HepG2 (cell line): Measurements from ENCODE around the gene TOP1. TPM values are rescaled to one million over a fixed set of nuclear protein-coding genes. Genes with fewer than 3 reads are reported as not detected.

Experiments used
- ARID2 ChIP-seq: sonication (generic); formaldehyde crosslinking; IDR thresholded peaks from 2 replicates; pipeline ENCODE4 v1.8.1; 2022; ENCODE audit warnings: mild to moderate bottlenecking, missing genetic modification reagents, borderline replicate concordance
- FOXK2 ChIP-seq: fragments of 450-650 bp; IDR thresholded peaks from 2 replicates; pipeline ENCODE4 v1.6.1; 2016
- GABPA ChIP-seq, 2 experiments: IDR thresholded peaks; 2 replicates each; pipeline ENCODE4 v1.6.1; 2011 to 2016; ENCODE audit warnings: low read depth in 2 of 2, low read length in 1 of 2, missing biosample characterization in 1 of 2, missing genetic modification characterization in 1 of 2
- GATAD1 ChIP-seq: IDR thresholded peaks from 2 replicates; pipeline ENCODE4 v1.6.1; 2016; ENCODE audit warnings: missing genetic modification reagents, missing compliant biosample characterization
- HES4 ChIP-seq: sonication (generic); formaldehyde crosslinking; IDR thresholded peaks from 2 replicates; pipeline ENCODE4 v1.9.0; 2021; ENCODE audit warnings: mild to moderate bottlenecking, missing genetic modification reagents, borderline replicate concordance
- MEF2D ChIP-seq: sonication (generic); formaldehyde crosslinking; IDR thresholded peaks from 2 replicates; pipeline ENCODE4 v1.5.1; 2020; ENCODE audit warnings: mild to moderate bottlenecking, missing genetic modification reagents
- NFATC3 ChIP-seq: sonication (generic); formaldehyde crosslinking; IDR thresholded peaks from 2 replicates; pipeline ENCODE4 v1.5.1; 2020; ENCODE audit warnings: mild to moderate bottlenecking, missing genetic modification reagents
- NR3C1 ChIP-seq: sonication (generic); formaldehyde crosslinking; IDR thresholded peaks from 2 replicates; pipeline ENCODE4 v1.4.0; 2020; ENCODE audit warnings: missing genetic modification reagents
- POLR2AphosphoS2 ChIP-seq: IDR thresholded peaks from 2 replicates; pipeline ENCODE4 v1.6.1; 2011; ENCODE audit warnings: low read depth, low read length, improper control_type of control experiment
- PRMT3 ChIP-seq: sonication (generic); formaldehyde crosslinking; IDR thresholded peaks from 2 replicates; pipeline ENCODE4 v1.8.1; 2022; ENCODE audit warnings: low read depth, mild to moderate bottlenecking, moderate library complexity, missing genetic modification reagents, borderline replicate concordance
- RBM22 ChIP-seq: fragments of 200-400 bp; formaldehyde crosslinking; optimal IDR thresholded peaks from 2 replicates; pipeline ENCODE3; 2017; ENCODE audit warnings: mild to moderate bottlenecking, low read length, moderate library complexity
- SSRP1 ChIP-seq: IDR thresholded peaks from 2 replicates; pipeline ENCODE4 v1.6.1; 2016; ENCODE audit warnings: control low read depth
- TAF15 ChIP-seq: fragments of 200-400 bp; formaldehyde crosslinking; IDR thresholded peaks from one replicate; pipeline ENCODE4 v1.6.1; 2018; ENCODE audit warnings: mild to moderate bottlenecking, low read depth, low read length; ENCODE audit not compliant: poor library complexity, severe bottlenecking
- WIZ ChIP-seq: sonication (generic); formaldehyde crosslinking; IDR thresholded peaks from 2 replicates; pipeline ENCODE4 v1.5.1; 2020; ENCODE audit warnings: mild to moderate bottlenecking, missing genetic modification reagents
- YEATS2 ChIP-seq: sonication (generic); formaldehyde crosslinking; IDR thresholded peaks from 2 replicates; pipeline ENCODE4 v1.4.0; 2020; ENCODE audit warnings: missing genetic modification reagents, borderline replicate concordance
- ZBTB21 ChIP-seq: sonication (generic); formaldehyde crosslinking; IDR thresholded peaks from 2 replicates; pipeline ENCODE4 v1.4.0; 2020; ENCODE audit warnings: missing genetic modification reagents
- ZFP91 ChIP-seq: sonication (generic); formaldehyde crosslinking; IDR thresholded peaks from 2 replicates; pipeline ENCODE4 v1.9.0; 2022; ENCODE audit warnings: missing genetic modification reagents, mild to moderate bottlenecking, borderline replicate concordance
- ZNF180 ChIP-seq: sonication (generic); formaldehyde crosslinking; IDR thresholded peaks from 2 replicates; pipeline ENCODE4 v1.4.0; 2020; ENCODE audit warnings: low read depth, missing genetic modification reagents, borderline replicate concordance
- ZNF30 ChIP-seq: sonication (generic); formaldehyde crosslinking; IDR thresholded peaks from 2 replicates; pipeline ENCODE4 v1.5.0; 2020; ENCODE audit warnings: mild to moderate bottlenecking, missing genetic modification reagents
- ZNF431 ChIP-seq: sonication (generic); formaldehyde crosslinking; IDR thresholded peaks from 2 replicates; pipeline ENCODE4 v1.9.0; 2022; ENCODE audit warnings: missing genetic modification reagents, low read depth, mild to moderate bottlenecking, borderline replicate concordance
- ZNF530 ChIP-seq: sonication (generic); formaldehyde crosslinking; IDR thresholded peaks from 2 replicates; pipeline ENCODE4 v1.5.0; 2020; ENCODE audit warnings: low read depth, mild to moderate bottlenecking, missing genetic modification reagents
- ZNF75D ChIP-seq: sonication (generic); formaldehyde crosslinking; IDR thresholded peaks from 2 replicates; pipeline ENCODE4 v1.8.1; 2023; ENCODE audit warnings: missing genetic modification reagents, mild to moderate bottlenecking, borderline replicate concordance
- polyA plus RNA-seq, 8 experiments: library from polyadenylated mRNA; depleted of rRNA in 3 of 8; stranded (reverse) in 7 of 8; unstranded in 1 of 8; fragments of >200 nt; fragmentation: Illumina TruSeq in 4 of 8; extraction: Trizol in 4 of 8; gene quantifications; 2 replicates each; pipeline versions ENCODE4 v1.2.1 to v1.2.3, GENCODE V29; 2011 to 2016; ENCODE audit warnings: low read depth in 4 of 8, missing spikeins in 1 of 8, mixed read lengths in 1 of 8; ENCODE audit not compliant: insufficient read depth in 1 of 8
- total RNA-seq, 5 experiments: library from RNA; depleted of rRNA; stranded (reverse); fragments of >200 nt; fragmentation: Illumina TruSeq; extraction: Trizol; gene quantifications; 2 replicates each; pipeline ENCODE4 v1.2.3, GENCODE V29; 2016; ENCODE audit warnings: low read depth in 1 of 5
- TF ChIP-seq, protein P1 (sequence below): sonication (generic); formaldehyde crosslinking; IDR thresholded peaks from 2 replicates; pipeline ENCODE4 v1.4.0; 2020; ENCODE audit warnings: mild to moderate bottlenecking, missing genetic modification reagents
- TF ChIP-seq, protein P2 (sequence below): sonication (generic); formaldehyde crosslinking; IDR thresholded peaks from 2 replicates; pipeline ENCODE4 v1.5.0; 2020; ENCODE audit warnings: mild to moderate bottlenecking, missing genetic modification reagents, moderate library complexity
- TF ChIP-seq, protein P3 (sequence below): sonication (generic); formaldehyde crosslinking; IDR thresholded peaks from 2 replicates; pipeline ENCODE4 v1.8.1; 2023; ENCODE audit warnings: mild to moderate bottlenecking, missing genetic modification reagents

The TOP1 gene
- total and polyA plus RNA-seq, 2 of the 13 experiments (the other 11 are each of a cell fraction or from before 2014, with no cell fraction given): 10.2 to 19.4 TPM

GRCh38 chr20:41151134-41151869 is 122.7 kb downstream of the TOP1 start (continued):
- TF ChIP-seq, protein P1, sequence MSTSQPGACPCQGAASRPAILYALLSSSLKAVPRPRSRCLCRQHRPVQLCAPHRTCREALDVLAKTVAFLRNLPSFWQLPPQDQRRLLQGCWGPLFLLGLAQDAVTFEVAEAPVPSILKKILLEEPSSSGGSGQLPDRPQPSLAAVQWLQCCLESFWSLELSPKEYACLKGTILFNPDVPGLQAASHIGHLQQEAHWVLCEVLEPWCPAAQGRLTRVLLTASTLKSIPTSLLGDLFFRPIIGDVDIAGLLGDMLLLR (CRISPR knock-in tag): no peak
- TF ChIP-seq ZNF180 (no peak), ZBTB21 (0 out of 2 replicates have a peak, but pooled peaks have one; percentile 51), MEF2D (no peak), ZNF431 (CRISPR knock-in tag) (no peak), ZFP91 (CRISPR knock-in tag) (0 out of 2 replicates have a peak, but pooled peaks have one; percentile 27), GATAD1 (0 out of 2 replicates have a peak, but pooled peaks have one; percentile 32), PRMT3 (no peak), YEATS2 (CRISPR knock-in tag) (peak; percentile 44; the same call in 1 of the 2 replicates), ZNF30 (no peak), ZNF75D (no peak), HES4 (no peak), RBM22 (no peak), ARID2 (CRISPR knock-in tag) (no peak), ZNF530 (CRISPR knock-in tag) (no peak), SSRP1 (no peak), FOXK2 (no peak), WIZ (CRISPR knock-in tag) (peak; percentile 76; the same call in 1 of the 2 replicates), NFATC3 (CRISPR knock-in tag) (no peak), POLR2AphosphoS2 (no peak), GABPA (IDR thresholded peaks at IDR 0.05; ENCODE audit: low read depth, low read length) (no peak), GABPA (CRISPR knock-in tag; IDR thresholded peaks at IDR 0.05; ENCODE audit: low read depth) (no peak), NR3C1 (CRISPR knock-in tag) (no peak), TAF15 (no peak)
- TF ChIP-seq, protein P2, sequence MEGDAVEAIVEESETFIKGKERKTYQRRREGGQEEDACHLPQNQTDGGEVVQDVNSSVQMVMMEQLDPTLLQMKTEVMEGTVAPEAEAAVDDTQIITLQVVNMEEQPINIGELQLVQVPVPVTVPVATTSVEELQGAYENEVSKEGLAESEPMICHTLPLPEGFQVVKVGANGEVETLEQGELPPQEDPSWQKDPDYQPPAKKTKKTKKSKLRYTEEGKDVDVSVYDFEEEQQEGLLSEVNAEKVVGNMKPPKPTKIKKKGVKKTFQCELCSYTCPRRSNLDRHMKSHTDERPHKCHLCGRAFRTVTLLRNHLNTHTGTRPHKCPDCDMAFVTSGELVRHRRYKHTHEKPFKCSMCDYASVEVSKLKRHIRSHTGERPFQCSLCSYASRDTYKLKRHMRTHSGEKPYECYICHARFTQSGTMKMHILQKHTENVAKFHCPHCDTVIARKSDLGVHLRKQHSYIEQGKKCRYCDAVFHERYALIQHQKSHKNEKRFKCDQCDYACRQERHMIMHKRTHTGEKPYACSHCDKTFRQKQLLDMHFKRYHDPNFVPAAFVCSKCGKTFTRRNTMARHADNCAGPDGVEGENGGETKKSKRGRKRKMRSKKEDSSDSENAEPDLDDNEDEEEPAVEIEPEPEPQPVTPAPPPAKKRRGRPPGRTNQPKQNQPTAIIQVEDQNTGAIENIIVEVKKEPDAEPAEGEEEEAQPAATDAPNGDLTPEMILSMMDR (CRISPR knock-in tag): no peak
- TF ChIP-seq, protein P3, sequence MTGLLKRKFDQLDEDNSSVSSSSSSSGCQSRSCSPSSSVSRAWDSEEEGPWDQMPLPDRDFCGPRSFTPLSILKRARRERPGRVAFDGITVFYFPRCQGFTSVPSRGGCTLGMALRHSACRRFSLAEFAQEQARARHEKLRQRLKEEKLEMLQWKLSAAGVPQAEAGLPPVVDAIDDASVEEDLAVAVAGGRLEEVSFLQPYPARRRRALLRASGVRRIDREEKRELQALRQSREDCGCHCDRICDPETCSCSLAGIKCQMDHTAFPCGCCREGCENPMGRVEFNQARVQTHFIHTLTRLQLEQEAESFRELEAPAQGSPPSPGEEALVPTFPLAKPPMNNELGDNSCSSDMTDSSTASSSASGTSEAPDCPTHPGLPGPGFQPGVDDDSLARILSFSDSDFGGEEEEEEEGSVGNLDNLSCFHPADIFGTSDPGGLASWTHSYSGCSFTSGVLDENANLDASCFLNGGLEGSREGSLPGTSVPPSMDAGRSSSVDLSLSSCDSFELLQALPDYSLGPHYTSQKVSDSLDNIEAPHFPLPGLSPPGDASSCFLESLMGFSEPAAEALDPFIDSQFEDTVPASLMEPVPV (CRISPR knock-in tag): no peak
